HCT116 (cell line): ENCODE measurements around the gene VPS39. TPM values are rescaled to one million over a fixed set of nuclear protein-coding genes. Genes with fewer than 3 reads are reported as not detected.

Source experiments
- ATAC-seq: fragments of 200-7000 bp; cut with Tn5 transposase; 2 replicates; pipeline ENCODE4 v1.9.1; 2020; ENCODE audit warnings: mild to moderate bottlenecking, moderate library complexity
- BruUV-seq: library from RNA; stranded (reverse); fragments of 400-500 nt; replicated peaks from 2 replicates; lab custom pipeline; 2021; lab: Mats Ljungman, UMichigan
- CTCF ChIA-PET: fragments of 300-600 bp; sonication (Branson Sonifier 250); formaldehyde crosslinking; loops from one replicate; lab custom pipeline; 2021; ENCODE audit warnings: antibody characterized with exemption; lab: Charles Lee
- POLR2A ChIA-PET: fragments of 300-600, 350-600 bp; sonication (Branson Sonifier 250); formaldehyde crosslinking; loops from one replicate; lab custom pipeline; 2021; ENCODE audit warnings: antibody characterized with exemption; lab: Charles Lee
- RAD21 ChIA-PET, 2 experiments: fragments of 300-600 bp; sonication (Branson Sonifier 250); formaldehyde crosslinking; loops; one replicate each; lab custom pipeline; 2023; ENCODE audit warnings: low total read pairs in 2 of 2; ENCODE audit not compliant: uncharacterized antibody in 2 of 2, unreplicated experiment in 2 of 2, low non-redundant PET in 1 of 2; lab: Charles Lee
- DNase-seq: peaks from one replicate; pipeline ENCODE4 v3.0.0-alpha.2; 2010; ENCODE audit warnings: low read depth, low spot score
- H2AFZ ChIP-seq: fragments of 200-600 bp; shearing (Covaris generic), sonication (generic); 2 replicates; pipeline ENCODE4 v1.6.1; 2017; ENCODE audit warnings: low read depth, mixed run types, mixed read lengths, antibody characterized with exemption, low read length; ENCODE audit not compliant: poor library complexity, severe bottlenecking
- H3K27ac ChIP-seq: 2 replicates; pipeline ENCODE4 v1.5.1; 2012; ENCODE audit warnings: low read depth, low read length
- H3K27me3 ChIP-seq: fragments of 200-600 bp; sonication (generic); 2 replicates; pipeline ENCODE4 v1.6.1; 2016; ENCODE audit warnings: mixed run types, low read length, mixed read lengths; ENCODE audit not compliant: insufficient read depth
- H3K36me3 ChIP-seq, 2 experiments: fragments of 200-500 bp in 1 of 2; fragments of 200-600 bp in 1 of 2; sonication (Bioruptor generic) in 1 of 2; sonication (generic) in 1 of 2; 2 replicates each; pipeline versions ENCODE4 v1.5.1 to v1.6.1; 2014 to 2016; ENCODE audit warnings: low read length in 2 of 2, inconsistent platforms in 1 of 2, mixed read lengths in 1 of 2, mixed run types in 1 of 2; ENCODE audit not compliant: insufficient read depth in 2 of 2, control insufficient read depth in 1 of 2
- H3K4me1 ChIP-seq, 2 experiments: fragments of 200-600 bp in 1 of 2; sonication (generic) in 1 of 2; 2 replicates each; pipeline versions ENCODE4 v1.5.1 to v1.6.1; 2012 to 2017; ENCODE audit warnings: low read length in 2 of 2, inconsistent platforms in 1 of 2, mild to moderate bottlenecking in 1 of 2, mixed read lengths in 1 of 2, mixed run types in 1 of 2, moderate library complexity in 1 of 2; ENCODE audit not compliant: insufficient read depth in 2 of 2, control insufficient read depth in 1 of 2
- H3K4me2 ChIP-seq: fragments of 200-600 bp; sonication (generic); 2 replicates; pipeline ENCODE4 v1.6.1; 2017; ENCODE audit warnings: mixed run types, low read length, mixed read lengths
- H3K4me3 ChIP-seq, 2 experiments: fragments of 200-600 bp in 1 of 2; sonication (generic) in 1 of 2; replicated peaks in 1 of 2; 2 replicates each; pipeline ENCODE4 v1.5.1; 2011 to 2016; ENCODE audit warnings: low read length in 2 of 2, control low read depth in 1 of 2, low read depth in 1 of 2, mild to moderate bottlenecking in 1 of 2, mixed read lengths in 1 of 2, mixed run types in 1 of 2
- H3K79me2 ChIP-seq: fragments of 200-600 bp; sonication (generic); 2 replicates; pipeline ENCODE4 v1.6.1; 2017; ENCODE audit warnings: mild to moderate bottlenecking, mixed run types, low read length, moderate library complexity, mixed read lengths; ENCODE audit not compliant: insufficient read depth
- H3K9ac ChIP-seq: fragments of 200-600 bp; sonication (generic); 2 replicates; pipeline ENCODE4 v1.6.1; 2016; ENCODE audit warnings: low read length, mixed read lengths
- H3K9me2 ChIP-seq: fragments of 200-600 bp; sonication (generic), shearing (Covaris generic); 2 replicates; pipeline ENCODE4 v1.6.1; 2017; ENCODE audit warnings: mixed run types, mild to moderate bottlenecking, moderate library complexity; ENCODE audit not compliant: insufficient read depth
- H3K9me3 ChIP-seq, 2 experiments: fragments of 200-500 bp in 1 of 2; fragments of 200-600 bp in 1 of 2; sonication (Bioruptor generic) in 1 of 2; sonication (generic) in 1 of 2; 2 replicates each; pipeline ENCODE4 v1.6.1; 2014 to 2017; ENCODE audit warnings: low read length in 2 of 2, mixed read lengths in 2 of 2, inconsistent platforms in 1 of 2, low read depth in 1 of 2, mild to moderate bottlenecking in 1 of 2, mixed run types in 1 of 2, moderate library complexity in 1 of 2; ENCODE audit not compliant: control insufficient read depth in 1 of 2, insufficient read depth in 1 of 2
- H4K20me1 ChIP-seq: fragments of 200-600 bp; sonication (generic), shearing (Covaris generic); 2 replicates; pipeline ENCODE4 v1.6.1; 2017; ENCODE audit warnings: mixed run types, mild to moderate bottlenecking, moderate library complexity; ENCODE audit not compliant: insufficient read depth
- ATF3 ChIP-seq: IDR thresholded peaks from 2 replicates; pipeline ENCODE4 v1.6.1; 2012
- CBX3 ChIP-seq: IDR thresholded peaks from 2 replicates; pipeline ENCODE4 v1.6.1; 2012; ENCODE audit warnings: low read depth
- CEBPB ChIP-seq: IDR thresholded peaks from 2 replicates; pipeline ENCODE4 v1.6.1; 2012; ENCODE audit warnings: low read depth
- CTCF ChIP-seq, 3 experiments: fragments of 200-600 bp in 1 of 3; sonication (generic) in 1 of 3; IDR thresholded peaks in 2 of 3; conservative IDR thresholded peaks in 1 of 3; 2 replicates each; pipeline ENCODE4 v1.5.1; 2012 to 2017; ENCODE audit warnings: low read depth in 2 of 3, low read length in 2 of 3, antibody characterized with exemption in 1 of 3, borderline replicate concordance in 1 of 3, control low read depth in 1 of 3, mild to moderate bottlenecking in 1 of 3, mixed read lengths in 1 of 3, mixed run types in 1 of 3, moderate library complexity in 1 of 3; ENCODE audit not compliant: insufficient read depth in 1 of 3
- ELF1 ChIP-seq: IDR thresholded peaks from 2 replicates; pipeline ENCODE4 v1.6.1; 2012; ENCODE audit warnings: low read depth, borderline replicate concordance
- EZH2 ChIP-seq: fragments of 200-600 bp; sonication (generic); IDR thresholded peaks from 2 replicates; pipeline ENCODE4 v1.6.1; 2017; ENCODE audit warnings: antibody characterized with exemption, mixed run types
- EZH2phosphoT487 ChIP-seq: fragments of 200-600 bp; IDR thresholded peaks from 2 replicates; pipeline ENCODE4 v1.6.1; 2018; ENCODE audit warnings: antibody characterized with exemption, borderline replicate concordance
- FOSL1 ChIP-seq: IDR thresholded peaks from 2 replicates; pipeline ENCODE4 v1.6.1; 2012; ENCODE audit warnings: low read depth
- JUND ChIP-seq: IDR thresholded peaks from 2 replicates; pipeline ENCODE4 v1.6.1; 2012
- MAX ChIP-seq: IDR thresholded peaks from 2 replicates; pipeline ENCODE4 v1.6.1; 2012
- POLR2A ChIP-seq: IDR thresholded peaks from 2 replicates; pipeline ENCODE4 v1.7.0; 2011; ENCODE audit warnings: borderline replicate concordance; ENCODE audit not compliant: insufficient read depth, insufficient read length; ENCODE audit errors: extremely low read depth
- RAD21 ChIP-seq: IDR thresholded peaks from 2 replicates; pipeline ENCODE4 v1.6.1; 2012; ENCODE audit warnings: low read depth, mild to moderate bottlenecking
- REST ChIP-seq: IDR thresholded peaks from 2 replicates; pipeline ENCODE4 v1.6.1; 2012; ENCODE audit warnings: low read depth
- SIN3A ChIP-seq: IDR thresholded peaks from 2 replicates; pipeline ENCODE4 v1.6.1; 2012; ENCODE audit warnings: low read depth
- SRF ChIP-seq: IDR thresholded peaks from 2 replicates; pipeline ENCODE4 v1.6.1; 2012; ENCODE audit warnings: low read depth
- TCF7L2 ChIP-seq: IDR thresholded peaks from 2 replicates; pipeline ENCODE4 v1.7.0; 2011; ENCODE audit warnings: borderline replicate concordance, inconsistent platforms; ENCODE audit not compliant: insufficient read depth, insufficient read length; ENCODE audit errors: extremely low read depth
- YY1 ChIP-seq: IDR thresholded peaks from 2 replicates; pipeline ENCODE4 v1.6.1; 2011; ENCODE audit warnings: low read length, low read depth, moderate library complexity, mild to moderate bottlenecking; ENCODE audit not compliant: insufficient replicate concordance; ENCODE audit errors: extremely low read depth
- ZBTB33 ChIP-seq: IDR thresholded peaks from 2 replicates; pipeline ENCODE4 v1.6.1; 2011; ENCODE audit warnings: mild to moderate bottlenecking, low read length, moderate library complexity; ENCODE audit not compliant: insufficient replicate concordance; ENCODE audit errors: extremely low read depth
- ZFX ChIP-seq: fragments of 450-650 bp; IDR thresholded peaks from 2 replicates; pipeline ENCODE4 v1.6.1; 2017
- ZNF274 ChIP-seq: fragments of 200-500 bp; sonication (Bioruptor generic); IDR thresholded peaks from 2 replicates; pipeline ENCODE4 v1.6.1; 2014; ENCODE audit warnings: mild to moderate bottlenecking, low read depth, low read length, inconsistent platforms
- intact Hi-C: fragments of 100-400 bp; cut with micrococcal nuclease; formaldehyde crosslinking; loops from 2 replicates; pipeline ENCODE4 v1.10.0; 2022
- total RNA-seq: library from RNA; stranded (reverse); gene quantifications from one replicate; pipeline ENCODE4 v1.2.1, GENCODE V29; 2021; ENCODE audit not compliant: unreplicated experiment

Gene VPS39
- total RNA-seq, 1 experiment from 2014 or later, result 40.1 TPM

- DNase-seq, result no peak
- Histone ChIP-seq H3K27ac (no peak overlapping the region), H3K9me2 (no peaks in the 10 kb centered on the region), H3K9ac (no peak overlapping the region), H4K20me1 (no peaks in the 10 kb centered on the region), H3K9me3 (no peaks in the 10 kb centered on the region), H3K4me2 (no peak overlapping the region), H2AFZ (no peak overlapping the region), H3K27me3 (no peaks in the 10 kb centered on the region), H3K4me1 (peaks cover 5 to 13% of the 10 kb centered on the region in 2 experiments; a peak in 2 of 4 replicates), H3K79me2 (no peaks in the 10 kb centered on the region), H3K4me3 (no peak overlapping the region), H3K36me3 (no peaks in the 10 kb centered on the region)
- ChIA-PET RAD21 (no interaction called here), CTCF (no interaction called here), POLR2A (no interaction called here)
- intact Hi-C loops, result no loop called here
- BruUV-seq, result no TSS peak
- TF ChIP-seq CBX3 (no peak), CEBPB (no peak), EZH2phosphoT487 (no peak), REST (no peak), ELF1 (no peak), JUND (no peak), POLR2A (no peak), ZBTB33 (no peak), FOSL1 (no peak), TCF7L2 (no peak), RAD21 (no peak), ZNF274 (no peak), EZH2 (no peak), MAX (no peak), YY1 (no peak), SRF (no peak), SIN3A (no peak), CTCF (IDR thresholded peaks at IDR 0.05 in 2 of 3, conservative IDR thresholded peaks at IDR 0.05 in 1 of 3; ENCODE audit: borderline replicate concordance in 1 of 3, insufficient read depth in 1 of 3, low read depth in 2 of 3, low read length in 2 of 3) (no peak), ZFX (no peak), ATF3 (no peak)
- ATAC-seq, result no peak
These were observed 55.0 kb downstream of the VPS39 start for GRCh38 chr15:42152921-42153698.
